ENCODE results near the gene STIM1. TPM values are rescaled to one million over a fixed set of nuclear protein-coding genes. Genes with fewer than 3 reads are reported as not detected.
"Not testable (repeated sequence)": the region's sequence is repeated elsewhere in the genome, so short reads cannot be mapped to it uniquely, and the experiment has no call there.

Gene STIM1
- polyA plus RNA-seq, 1 donor: 24.9 TPM

GRCh38 chr11:3992964-3993363, 137.5 kb downstream of the STIM1 start:
- peaks cover 2% of the 10 kb centered on the region for H3K27me3 ChIP-seq (ENCODE audit: control insufficient read depth, insufficient read depth, low read length)
- peaks cover 9% of the 10 kb centered on the region for H3K9me3 ChIP-seq (ENCODE audit: control insufficient read depth, low read depth, low read length)
- no peak overlapping the region for H3K27ac ChIP-seq (ENCODE audit: low read length)
- H3K4me1 ChIP-seq (ENCODE audit: control insufficient read depth, insufficient read depth, low read length): no peaks in the 10 kb centered on the region
- H3K36me3 ChIP-seq (ENCODE audit: control insufficient read depth, insufficient read depth, low read length): no peaks in the 10 kb centered on the region
- no peak overlapping the region for H3K4me3 ChIP-seq (ENCODE audit: low read length)
- no peak for DNase-seq
- WGBS (ENCODE audit: insufficient coverage, low lambda C conversion rate): no CpG with 5 or more reads among the region's 1 CpG

DNA sequence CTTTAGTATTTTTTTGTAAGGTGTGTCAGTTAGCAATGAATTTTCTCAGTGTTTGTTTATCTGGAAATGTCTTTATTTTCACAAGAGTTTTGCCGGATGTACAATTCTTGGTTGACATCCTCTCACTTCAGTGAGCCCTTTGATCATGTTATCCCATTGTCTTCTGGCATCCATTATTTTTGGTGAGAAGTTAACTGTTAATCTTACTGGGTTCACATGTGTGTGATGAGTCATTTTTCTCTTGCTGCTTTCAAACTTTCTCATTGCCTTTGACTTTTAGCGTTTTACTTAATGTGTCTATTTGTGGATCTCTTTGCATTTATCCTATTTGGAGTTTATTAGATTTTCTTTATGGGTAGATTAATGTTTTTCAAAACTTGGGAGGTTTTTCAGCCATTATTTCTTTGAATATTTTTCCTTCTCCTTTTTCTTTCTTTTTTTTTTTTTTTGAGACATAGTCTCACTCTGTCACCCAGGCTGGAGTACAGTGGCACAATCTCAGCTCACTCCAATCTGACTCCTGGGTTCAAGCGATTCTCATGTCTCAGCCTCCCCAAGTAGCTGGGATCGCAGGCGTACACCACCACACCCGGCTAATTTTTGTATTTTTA, 138.7 kb downstream of the STIM1 start:
- H3K36me3 ChIP-seq (ENCODE audit: control insufficient read depth, insufficient read depth, low read length): no peaks in the 10 kb centered on the region
- WGBS (ENCODE audit: insufficient coverage, low lambda C conversion rate): 100% methylated on average over 1 of the region's 6 CpGs

DNA sequence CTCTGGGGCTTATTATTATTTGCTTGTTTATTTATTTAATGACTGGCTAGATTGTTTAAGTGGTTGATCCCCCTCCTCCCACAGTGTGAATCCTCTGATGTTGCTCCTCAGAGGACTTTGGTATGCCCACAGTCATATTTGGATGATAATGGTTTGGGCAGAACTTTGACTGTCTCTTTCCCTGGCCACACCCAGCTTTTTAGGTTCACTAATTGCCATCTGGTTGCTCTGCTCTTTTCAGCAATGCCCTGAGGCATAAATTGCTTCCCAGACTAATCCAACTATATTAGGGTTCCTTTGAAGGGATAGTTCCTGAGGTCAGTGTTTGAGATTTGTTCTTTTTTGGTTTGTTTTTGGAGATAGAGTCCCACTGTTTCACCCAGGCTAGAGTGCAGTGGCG, 139.8 kb downstream of the STIM1 start:
- H3K36me3 ChIP-seq (ENCODE audit: control insufficient read depth, insufficient read depth, low read length): no peaks in the 10 kb centered on the region
- H3K27ac ChIP-seq (ENCODE audit: low read length): no peak overlapping the region
- DNase-seq: no peak
- no peak overlapping the region for H3K4me3 ChIP-seq (ENCODE audit: low read length)
- H3K4me1 ChIP-seq (ENCODE audit: control insufficient read depth, insufficient read depth, low read length): no peaks in the 10 kb centered on the region
- WGBS (ENCODE audit: insufficient coverage, low lambda C conversion rate): no CpG with 5 or more reads among the region's 1 CpG
- H3K27me3 ChIP-seq (ENCODE audit: control insufficient read depth, insufficient read depth, low read length): no peaks in the 10 kb centered on the region
- H3K9me3 ChIP-seq (ENCODE audit: control insufficient read depth, low read depth, low read length): peaks cover 6% of the 10 kb centered on the region

More for the DNA sequence above, 138.7 kb downstream of the STIM1 start:
- DNase-seq: no peak
- Histone ChIP-seq H3K4me3 (ENCODE audit: low read length) (no peak overlapping the region), H3K27ac (ENCODE audit: low read length) (no peak overlapping the region), H3K4me1 (ENCODE audit: control insufficient read depth, insufficient read depth, low read length) (no peaks in the 10 kb centered on the region), H3K27me3 (ENCODE audit: control insufficient read depth, insufficient read depth, low read length) (peaks cover 2% of the 10 kb centered on the region), H3K9me3 (ENCODE audit: control insufficient read depth, low read depth, low read length) (peaks cover 9% of the 10 kb centered on the region)

GRCh38 chr11:3995949-3996554, 140.6 kb downstream of the STIM1 start:
- no peak overlapping the region for H3K4me3 ChIP-seq (ENCODE audit: low read length)
- no peak for DNase-seq
- no CpG with 5 or more reads among the region's 4 CpGs for WGBS (ENCODE audit: insufficient coverage, low lambda C conversion rate)
- no peaks in the 10 kb centered on the region for H3K27me3 ChIP-seq (ENCODE audit: control insufficient read depth, insufficient read depth, low read length)
- peaks cover 6% of the 10 kb centered on the region for H3K9me3 ChIP-seq (ENCODE audit: control insufficient read depth, low read depth, low read length)
- no peaks in the 10 kb centered on the region for H3K4me1 ChIP-seq (ENCODE audit: control insufficient read depth, insufficient read depth, low read length)
- no peaks in the 10 kb centered on the region for H3K36me3 ChIP-seq (ENCODE audit: control insufficient read depth, insufficient read depth, low read length)
- H3K27ac ChIP-seq (ENCODE audit: low read length): no peak overlapping the region

DNA sequence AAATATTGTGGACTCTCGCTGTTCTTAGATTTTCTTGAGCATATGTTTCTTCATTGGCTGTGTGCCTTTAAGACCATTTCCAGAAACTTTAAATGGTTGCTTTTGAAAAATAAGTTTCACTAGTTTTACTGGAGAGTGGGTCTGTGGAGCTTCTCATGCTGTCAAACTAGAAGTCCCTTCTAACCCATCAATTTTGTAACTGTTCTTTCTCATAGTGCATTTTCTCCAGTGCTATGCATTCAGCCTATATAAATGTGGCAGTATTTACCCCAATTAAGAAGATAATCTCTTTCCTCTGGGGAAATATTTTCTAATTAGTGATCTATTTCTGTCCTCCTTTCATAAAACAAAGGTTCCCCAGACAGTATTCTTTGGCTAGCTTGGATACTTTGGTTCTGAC, 141.2 kb downstream of the STIM1 start:
- no peak for DNase-seq
- Histone ChIP-seq H3K9me3 (ENCODE audit: control insufficient read depth, low read depth, low read length) (peaks cover 6% of the 10 kb centered on the region), H3K4me1 (ENCODE audit: control insufficient read depth, insufficient read depth, low read length) (no peaks in the 10 kb centered on the region), H3K27ac (ENCODE audit: low read length) (no peak overlapping the region), H3K27me3 (ENCODE audit: control insufficient read depth, insufficient read depth, low read length) (no peaks in the 10 kb centered on the region), H3K4me3 (ENCODE audit: low read length) (no peak overlapping the region), H3K36me3 (ENCODE audit: control insufficient read depth, insufficient read depth, low read length) (no peaks in the 10 kb centered on the region)
- no CpG with 5 or more reads among the region's 1 CpG for WGBS (ENCODE audit: insufficient coverage, low lambda C conversion rate)

- not testable (repeated sequence) for H3K36me3 ChIP-seq (ENCODE audit: control insufficient read depth, insufficient read depth, low read length); H3K4me3 ChIP-seq (ENCODE audit: low read length); H3K4me1 ChIP-seq (ENCODE audit: control insufficient read depth, insufficient read depth, low read length); DNase-seq; H3K27me3 ChIP-seq (ENCODE audit: control insufficient read depth, insufficient read depth, low read length); H3K27ac ChIP-seq (ENCODE audit: low read length); H3K9me3 ChIP-seq (ENCODE audit: control insufficient read depth, low read depth, low read length)
- no CpG with 5 or more reads among the region's 1 CpG for WGBS (ENCODE audit: insufficient coverage, low lambda C conversion rate)
These were observed 149.3 kb downstream of the STIM1 start for GRCh38 chr11:4004753-4005152.

- H3K4me1 ChIP-seq (ENCODE audit: control insufficient read depth, insufficient read depth, low read length): no peaks in the 10 kb centered on the region
- H3K4me3 ChIP-seq (ENCODE audit: low read length): no peak overlapping the region
- no peaks in the 10 kb centered on the region for H3K9me3 ChIP-seq (ENCODE audit: control insufficient read depth, low read depth, low read length)
- H3K27ac ChIP-seq (ENCODE audit: low read length): no peak overlapping the region
- no peak for DNase-seq
- WGBS (ENCODE audit: insufficient coverage, low lambda C conversion rate): 100% methylated on average over 1 of the region's 3 CpGs
- H3K27me3 ChIP-seq (ENCODE audit: control insufficient read depth, insufficient read depth, low read length): no peaks in the 10 kb centered on the region
- no peaks in the 10 kb centered on the region for H3K36me3 ChIP-seq (ENCODE audit: control insufficient read depth, insufficient read depth, low read length)
These were observed 151.6 kb downstream of the STIM1 start for GRCh38 chr11:4006946-4007680.

GRCh38 chr11:4008116-4008515, 152.7 kb downstream of the STIM1 start:
- Histone ChIP-seq H3K27ac (ENCODE audit: low read length) (no peak overlapping the region), H3K4me3 (ENCODE audit: low read length) (no peak overlapping the region), H3K4me1 (ENCODE audit: control insufficient read depth, insufficient read depth, low read length) (no peaks in the 10 kb centered on the region), H3K9me3 (ENCODE audit: control insufficient read depth, low read depth, low read length) (no peaks in the 10 kb centered on the region), H3K27me3 (ENCODE audit: control insufficient read depth, insufficient read depth, low read length) (no peaks in the 10 kb centered on the region), H3K36me3 (ENCODE audit: control insufficient read depth, insufficient read depth, low read length) (no peaks in the 10 kb centered on the region)
- DNase-seq: no peak

GRCh38 chr11:4016602-4017001, 161.1 kb downstream of the STIM1 start:
- H3K9me3 ChIP-seq (ENCODE audit: control insufficient read depth, low read depth, low read length); H3K36me3 ChIP-seq (ENCODE audit: control insufficient read depth, insufficient read depth, low read length); H3K4me3 ChIP-seq (ENCODE audit: low read length); H3K27ac ChIP-seq (ENCODE audit: low read length); H3K4me1 ChIP-seq (ENCODE audit: control insufficient read depth, insufficient read depth, low read length); H3K27me3 ChIP-seq (ENCODE audit: control insufficient read depth, insufficient read depth, low read length); DNase-seq: not testable (repeated sequence)
- WGBS (ENCODE audit: insufficient coverage, low lambda C conversion rate): no CpG with 5 or more reads among the region's 9 CpGs

GRCh38 chr11:4017129-4017528, 161.7 kb downstream of the STIM1 start:
- no peak for DNase-seq
- no peaks in the 10 kb centered on the region for H3K36me3 ChIP-seq (ENCODE audit: control insufficient read depth, insufficient read depth, low read length)
- no CpG with 5 or more reads among the region's 3 CpGs for WGBS (ENCODE audit: insufficient coverage, low lambda C conversion rate)
- H3K4me1 ChIP-seq (ENCODE audit: control insufficient read depth, insufficient read depth, low read length): no peaks in the 10 kb centered on the region
- no peak overlapping the region for H3K27ac ChIP-seq (ENCODE audit: low read length)
- H3K4me3 ChIP-seq (ENCODE audit: low read length): no peak overlapping the region
- no peaks in the 10 kb centered on the region for H3K9me3 ChIP-seq (ENCODE audit: control insufficient read depth, low read depth, low read length)
- H3K27me3 ChIP-seq (ENCODE audit: control insufficient read depth, insufficient read depth, low read length): no peaks in the 10 kb centered on the region
